ENCODE measurements around the gene KIF26A. TPM values are rescaled to one million over a fixed set of nuclear protein-coding genes. Genes with fewer than 3 reads are reported as not detected.
"Not testable (repeated sequence)": the region's sequence is repeated elsewhere in the genome, so short reads cannot be mapped to it uniquely, and the experiment has no call there.

KIF26A gene
- total RNA-seq, 4 donors from 2014 or later = 3.3 to 6.2 (median 4.9) TPM

DNA sequence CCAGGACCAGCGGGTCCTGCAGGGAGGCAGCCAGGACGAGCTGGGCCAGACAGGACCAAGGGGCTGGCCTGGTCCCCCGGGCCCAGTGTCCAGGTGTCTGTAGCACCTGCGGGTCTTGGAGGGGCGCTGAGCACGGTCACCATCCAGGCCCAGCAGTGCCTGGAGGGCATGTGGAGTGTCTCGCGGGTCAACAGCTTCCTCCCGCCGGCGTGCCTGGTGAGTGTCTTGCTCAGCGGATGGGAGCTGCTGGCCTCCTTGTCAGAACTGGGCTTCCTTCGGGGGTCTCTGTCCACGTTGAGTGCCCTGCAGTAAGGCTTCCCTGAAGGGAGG, 13.8 kb downstream of the KIF26A start:
- Histone ChIP-seq H3K4me1 (peaks cover 3 to 7% of the 10 kb centered on the region in 2 donors), H3K27ac (no peak overlapping the region), H3K9me3 (no peaks in the 10 kb centered on the region), H3K27me3 (no peaks in the 10 kb centered on the region), H3K36me3 (no peaks in the 10 kb centered on the region), H3K4me3 (replicated peaks in 1 of 3) (no peak overlapping the region)
- no peak for TF ChIP-seq POLR2A (IDR thresholded peaks at IDR 0.05)
- TF ChIP-seq, protein P1, sequence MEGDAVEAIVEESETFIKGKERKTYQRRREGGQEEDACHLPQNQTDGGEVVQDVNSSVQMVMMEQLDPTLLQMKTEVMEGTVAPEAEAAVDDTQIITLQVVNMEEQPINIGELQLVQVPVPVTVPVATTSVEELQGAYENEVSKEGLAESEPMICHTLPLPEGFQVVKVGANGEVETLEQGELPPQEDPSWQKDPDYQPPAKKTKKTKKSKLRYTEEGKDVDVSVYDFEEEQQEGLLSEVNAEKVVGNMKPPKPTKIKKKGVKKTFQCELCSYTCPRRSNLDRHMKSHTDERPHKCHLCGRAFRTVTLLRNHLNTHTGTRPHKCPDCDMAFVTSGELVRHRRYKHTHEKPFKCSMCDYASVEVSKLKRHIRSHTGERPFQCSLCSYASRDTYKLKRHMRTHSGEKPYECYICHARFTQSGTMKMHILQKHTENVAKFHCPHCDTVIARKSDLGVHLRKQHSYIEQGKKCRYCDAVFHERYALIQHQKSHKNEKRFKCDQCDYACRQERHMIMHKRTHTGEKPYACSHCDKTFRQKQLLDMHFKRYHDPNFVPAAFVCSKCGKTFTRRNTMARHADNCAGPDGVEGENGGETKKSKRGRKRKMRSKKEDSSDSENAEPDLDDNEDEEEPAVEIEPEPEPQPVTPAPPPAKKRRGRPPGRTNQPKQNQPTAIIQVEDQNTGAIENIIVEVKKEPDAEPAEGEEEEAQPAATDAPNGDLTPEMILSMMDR (IDR thresholded peaks at IDR 0.05) = no peak
- DNase-seq = no peak
- 83 to 84% methylated on average over 5 to 8 of the region's 14 CpGs for WGBS, 2 donors
- intact Hi-C loops (cut with DNase I) = no loop called here

DNA sequence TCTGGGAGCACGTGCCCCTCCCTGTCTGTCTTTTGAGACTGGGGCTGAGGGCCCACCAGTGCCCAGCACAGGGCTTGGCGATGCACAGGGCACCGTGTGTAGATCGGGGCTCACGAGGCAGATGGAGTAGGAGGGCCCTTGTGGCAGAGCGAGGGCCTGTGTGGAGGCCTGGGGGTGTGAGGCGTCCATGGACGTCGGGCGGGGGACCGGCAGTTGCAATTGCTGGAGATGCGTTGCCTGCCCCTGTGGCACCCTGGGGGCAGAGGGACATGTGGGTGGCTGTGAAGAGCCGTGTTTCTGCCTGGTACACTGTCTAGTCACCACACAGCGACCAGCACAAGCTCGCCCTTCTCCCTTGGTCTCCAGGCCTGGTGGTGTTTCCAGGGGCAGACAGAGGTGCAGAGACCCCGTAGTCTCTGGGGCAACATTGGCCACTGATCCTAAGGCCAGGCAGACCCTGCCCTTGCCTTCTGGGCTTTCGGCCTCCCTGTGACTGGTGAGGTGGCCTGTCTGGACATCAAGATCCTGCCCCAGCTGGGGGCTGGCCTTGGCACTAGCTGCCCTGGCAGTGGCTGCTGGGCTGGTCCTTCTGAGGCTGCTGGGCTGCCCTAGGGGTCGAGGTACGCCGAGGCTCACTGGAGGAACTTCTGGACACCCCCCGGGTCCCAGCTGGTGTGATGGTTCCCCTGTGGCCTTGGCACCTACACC, 14.5 kb downstream of the KIF26A start:
- no peak overlapping the region for H3K27ac ChIP-seq
- WGBS, 2 donors = 94 to 97% methylated on average over 13 to 16 of the region's 21 CpGs
- H3K36me3 ChIP-seq = no peaks in the 10 kb centered on the region
- intact Hi-C loops (cut with DNase I) = no loop called here
- H3K4me1 ChIP-seq = peaks cover 3 to 7% of the 10 kb centered on the region in 2 donors
- no peaks in the 10 kb centered on the region for H3K9me3 ChIP-seq
- H3K4me3 ChIP-seq (replicated peaks in 1 of 3) = no peak overlapping the region
- TF ChIP-seq, protein P1 (IDR thresholded peaks at IDR 0.05) = no peak
- no peak for TF ChIP-seq POLR2A (IDR thresholded peaks at IDR 0.05)
- DNase-seq = no peak
- H3K27me3 ChIP-seq = no peaks in the 10 kb centered on the region

DNA sequence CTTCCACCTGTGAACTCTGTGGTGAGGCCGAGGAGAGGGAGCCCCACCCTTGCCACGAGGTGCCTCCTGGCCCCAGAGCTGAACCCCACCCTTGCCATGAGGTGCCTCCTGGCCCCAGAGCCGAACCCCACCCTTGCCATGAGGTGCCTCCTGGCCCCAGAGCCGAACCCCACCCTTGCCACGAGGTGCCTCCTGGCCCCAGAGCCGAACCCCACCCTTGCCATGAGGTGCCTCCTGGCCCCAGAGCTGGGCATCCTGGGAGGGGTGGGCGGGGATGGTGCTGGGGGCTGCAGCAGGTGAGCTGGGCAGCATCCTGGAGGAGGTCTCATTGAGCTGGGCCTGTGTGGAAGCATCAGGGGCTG, 15.0 kb downstream of the KIF26A start:
- H3K4me3 ChIP-seq (replicated peaks in 1 of 3); DNase-seq; H3K9me3 ChIP-seq; intact Hi-C loops (cut with DNase I); H3K36me3 ChIP-seq; H3K4me1 ChIP-seq; H3K27me3 ChIP-seq; H3K27ac ChIP-seq: not testable (repeated sequence)
- WGBS, 2 donors = 35 to 41% methylated on average over 3 to 5 of the region's 7 CpGs

DNA sequence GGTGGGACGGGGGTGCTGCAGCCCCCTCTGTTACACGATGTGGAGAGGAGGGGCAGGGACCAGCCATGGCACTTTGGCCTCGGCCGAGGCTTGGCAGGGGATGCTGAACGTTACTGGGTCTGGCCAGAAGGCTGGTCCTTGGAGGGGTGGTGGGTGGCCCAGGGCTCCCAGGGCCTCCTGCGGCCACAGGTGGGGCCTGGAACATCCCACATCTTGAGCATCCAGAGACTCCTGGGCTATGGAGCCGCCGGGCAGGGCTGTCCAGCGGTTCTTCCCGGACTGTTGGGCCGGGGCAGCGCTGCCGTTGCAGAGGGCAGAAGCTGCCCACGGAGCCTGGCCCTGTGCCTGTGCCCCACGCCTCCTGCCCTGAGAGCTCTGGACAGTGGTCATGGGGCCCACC, 15.9 kb downstream of the KIF26A start:
- peaks cover 3 to 7% of the 10 kb centered on the region in 2 donors for H3K4me1 ChIP-seq
- no peak for TF ChIP-seq POLR2A (IDR thresholded peaks at IDR 0.05)
- TF ChIP-seq, protein P1 (IDR thresholded peaks at IDR 0.05) = no peak
- intact Hi-C loops (cut with DNase I) = no loop called here
- H3K4me3 ChIP-seq (replicated peaks in 1 of 3) = no peak overlapping the region
- H3K27ac ChIP-seq = no peak overlapping the region
- DNase-seq = no peak
- 82 to 85% methylated on average over 5 of the region's 15 CpGs for WGBS, 2 donors
- H3K9me3 ChIP-seq = no peaks in the 10 kb centered on the region
- H3K36me3 ChIP-seq = no peaks in the 10 kb centered on the region
- H3K27me3 ChIP-seq = no peaks in the 10 kb centered on the region

DNA sequence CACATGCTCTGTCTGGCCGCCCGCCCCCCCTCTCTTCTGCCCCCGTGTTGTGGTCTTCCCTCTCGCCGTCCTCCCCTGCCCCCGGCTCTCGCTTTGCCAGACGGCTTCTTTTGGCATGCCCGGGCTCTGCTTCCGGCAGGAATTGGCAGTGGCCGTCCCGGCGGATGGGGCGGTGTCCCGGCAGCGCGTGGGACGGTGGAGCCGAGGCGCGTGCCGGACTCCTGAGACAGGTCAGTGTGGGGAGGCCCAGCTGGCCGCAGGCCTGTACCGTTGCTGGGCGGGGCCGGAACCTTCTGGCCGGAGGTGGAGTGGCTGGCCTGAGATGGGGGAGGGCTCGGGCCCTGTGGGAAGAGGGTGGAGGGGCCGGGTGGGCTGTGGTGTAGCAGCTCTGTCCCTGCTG, 17.1 kb downstream of the KIF26A start:
- no peak for DNase-seq
- Histone ChIP-seq H3K9me3 (no peaks in the 10 kb centered on the region), H3K4me3 (replicated peaks in 1 of 3) (no peak overlapping the region), H3K27ac (no peak overlapping the region), H3K27me3 (no peaks in the 10 kb centered on the region), H3K36me3 (no peaks in the 10 kb centered on the region), H3K4me1 (peaks cover 0 to 2% of the 10 kb centered on the region in 2 donors)
- WGBS, 2 donors = 49 to 83% methylated on average over 10 to 29 of the region's 29 CpGs
- intact Hi-C loops (cut with DNase I) = no loop called here
- no peak for TF ChIP-seq POLR2A (IDR thresholded peaks at IDR 0.05)
- TF ChIP-seq, protein P1 (IDR thresholded peaks at IDR 0.05) = no peak
